Astrocyte of the spinal cord (primary cell): ENCODE measurements around the gene KCNQ1.

ENCODE experiments used
- DNase-seq: peaks from one replicate; pipeline ENCODE4 v3.0.0; 2011; ENCODE audit warnings: low read depth, low spot score
- H3K4me3 ChIP-seq: 2 replicates; pipeline ENCODE4 v1.5.1; 2011; ENCODE audit warnings: low read depth, mild to moderate bottlenecking, low read length, moderate library complexity
- in situ Hi-C: cut with HindIII; loops from 2 replicates; pipeline ENCODE4 v1.10.0; 2017; ENCODE audit warnings: low sequenced_read_pairs
- TF ChIP-seq, protein P1 (sequence below): IDR thresholded peaks from 2 replicates; pipeline ENCODE4 v1.5.1; 2012; ENCODE audit warnings: low read depth, mild to moderate bottlenecking, low read length, inconsistent platforms

KCNQ1 gene

DNA sequence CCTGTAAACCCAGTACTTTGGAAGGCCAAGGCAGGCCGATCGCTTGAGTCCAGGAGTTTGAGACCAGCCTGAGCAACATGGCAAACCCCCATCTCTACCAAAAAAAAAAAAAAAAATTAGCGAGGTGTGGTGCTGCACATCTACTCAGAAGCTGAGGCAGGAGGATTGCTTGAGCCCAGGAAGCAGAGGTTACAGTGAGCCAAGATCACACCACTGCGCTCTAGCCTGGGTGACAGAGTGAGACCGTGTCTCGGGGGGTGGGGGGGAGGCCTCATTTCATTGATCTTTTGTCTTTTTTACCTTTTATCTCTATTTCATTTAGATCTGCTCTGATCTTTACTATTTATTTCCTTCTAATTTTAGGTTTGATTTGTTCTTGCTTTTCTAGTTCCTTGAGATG is 203.1 kb downstream of the KCNQ1 start:
- H3K4me3 ChIP-seq, result no peak overlapping the region
- TF ChIP-seq, protein P1, sequence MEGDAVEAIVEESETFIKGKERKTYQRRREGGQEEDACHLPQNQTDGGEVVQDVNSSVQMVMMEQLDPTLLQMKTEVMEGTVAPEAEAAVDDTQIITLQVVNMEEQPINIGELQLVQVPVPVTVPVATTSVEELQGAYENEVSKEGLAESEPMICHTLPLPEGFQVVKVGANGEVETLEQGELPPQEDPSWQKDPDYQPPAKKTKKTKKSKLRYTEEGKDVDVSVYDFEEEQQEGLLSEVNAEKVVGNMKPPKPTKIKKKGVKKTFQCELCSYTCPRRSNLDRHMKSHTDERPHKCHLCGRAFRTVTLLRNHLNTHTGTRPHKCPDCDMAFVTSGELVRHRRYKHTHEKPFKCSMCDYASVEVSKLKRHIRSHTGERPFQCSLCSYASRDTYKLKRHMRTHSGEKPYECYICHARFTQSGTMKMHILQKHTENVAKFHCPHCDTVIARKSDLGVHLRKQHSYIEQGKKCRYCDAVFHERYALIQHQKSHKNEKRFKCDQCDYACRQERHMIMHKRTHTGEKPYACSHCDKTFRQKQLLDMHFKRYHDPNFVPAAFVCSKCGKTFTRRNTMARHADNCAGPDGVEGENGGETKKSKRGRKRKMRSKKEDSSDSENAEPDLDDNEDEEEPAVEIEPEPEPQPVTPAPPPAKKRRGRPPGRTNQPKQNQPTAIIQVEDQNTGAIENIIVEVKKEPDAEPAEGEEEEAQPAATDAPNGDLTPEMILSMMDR, result no peak
- no peak for DNase-seq
- in situ Hi-C loops, result no loop called here

DNA sequence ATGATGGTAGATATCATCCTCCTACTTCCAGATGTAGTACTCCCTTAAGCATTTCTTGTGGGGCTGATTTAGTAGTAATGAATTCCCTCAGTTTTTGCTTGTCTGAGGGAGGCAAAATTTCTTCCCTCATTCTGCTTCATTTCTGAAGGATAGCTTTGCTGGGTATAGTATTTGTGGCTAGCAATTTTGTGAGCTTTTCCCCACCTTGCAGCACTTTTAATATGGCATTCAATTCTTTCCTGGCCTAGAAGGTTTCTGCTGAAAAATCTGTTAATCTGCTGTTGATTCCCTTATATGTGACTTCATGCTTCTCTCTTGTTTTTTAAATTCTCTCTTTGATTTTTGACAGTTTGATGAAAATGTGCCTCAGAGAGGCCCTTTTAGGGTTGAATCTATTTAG is 204.6 kb downstream of the KCNQ1 start:
- TF ChIP-seq, protein P1, result no peak
- H3K4me3 ChIP-seq, result no peak overlapping the region
- in situ Hi-C loops, result no loop called here
- no peak for DNase-seq

DNA sequence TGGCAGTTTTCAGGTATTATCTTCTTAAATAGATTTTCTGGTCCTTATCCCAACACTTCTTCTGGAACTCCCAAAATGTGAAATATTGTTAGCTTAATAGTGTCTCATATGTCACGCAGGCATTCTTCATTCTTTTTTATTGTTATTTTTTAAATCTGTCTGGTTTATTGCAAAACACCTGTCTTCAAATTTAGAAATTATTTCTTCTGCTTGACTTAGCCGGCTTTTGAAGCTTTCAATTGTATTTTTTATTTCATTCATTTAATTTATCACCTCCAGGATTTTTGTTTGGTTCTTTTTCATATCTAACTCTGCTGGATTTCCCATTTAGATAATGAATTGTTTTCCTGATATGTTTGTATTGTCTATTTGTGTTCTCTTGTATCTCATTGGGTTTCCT is 205.0 kb downstream of the KCNQ1 start:
- H3K4me3 ChIP-seq, result no peak overlapping the region
- no peak for DNase-seq
- in situ Hi-C loops, result no loop called here
- TF ChIP-seq, protein P1, result no peak

DNA sequence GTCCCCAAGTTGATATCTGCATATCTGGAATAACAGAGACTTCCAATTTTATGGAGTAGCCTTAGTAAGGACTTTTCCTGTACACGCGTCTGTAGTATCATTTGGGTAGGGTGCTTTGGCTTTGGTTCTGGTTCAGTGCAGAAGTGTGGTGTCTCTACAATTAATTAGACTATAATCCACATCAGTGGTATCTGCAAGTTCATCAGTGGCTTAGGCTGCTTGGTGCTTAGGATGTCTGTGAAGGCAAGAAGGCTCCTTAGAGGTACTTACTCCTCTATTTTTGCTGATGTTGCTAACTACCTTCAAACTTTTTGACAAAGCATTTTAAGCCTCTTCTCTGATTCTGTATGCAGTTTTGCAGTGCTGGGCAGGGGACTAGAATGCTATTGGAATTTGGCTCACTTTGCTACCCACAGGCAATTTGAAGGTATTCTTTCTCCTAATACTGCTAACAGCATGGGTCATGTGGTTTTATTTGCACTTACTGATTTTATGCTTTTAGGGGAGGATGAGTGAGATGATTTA is 205.6 kb downstream of the KCNQ1 start:
- no peak for DNase-seq
- TF ChIP-seq, protein P1, result no peak
- in situ Hi-C loops, result no loop called here
- no peak overlapping the region for H3K4me3 ChIP-seq

DNA sequence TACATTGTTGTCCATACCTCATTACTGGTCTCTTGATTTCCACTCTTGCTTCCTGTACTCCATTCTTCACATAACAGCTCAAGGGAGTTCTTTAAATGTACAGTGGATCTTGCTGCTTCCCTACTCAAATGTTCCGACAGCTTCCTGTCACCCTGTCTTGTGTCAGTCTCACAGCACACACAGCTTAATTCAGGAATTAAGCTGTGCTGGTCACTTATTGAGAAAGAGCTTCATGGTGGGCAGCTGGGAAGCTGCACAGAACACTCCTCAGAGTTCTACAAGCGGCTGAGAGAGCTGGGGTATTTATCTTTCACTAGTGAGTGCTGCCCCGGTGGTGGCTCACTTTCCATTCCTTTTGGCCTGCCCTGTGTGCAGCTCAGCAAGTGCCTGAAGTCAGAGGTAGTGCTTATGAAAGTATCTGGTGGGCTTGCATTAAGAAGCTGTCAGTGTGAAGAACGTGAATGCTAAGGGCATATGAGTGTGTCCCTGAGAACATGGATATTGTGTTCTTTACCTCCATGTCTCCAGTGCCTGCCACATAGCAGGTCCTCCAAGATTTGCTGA is 206.3 kb downstream of the KCNQ1 start:
- DNase-seq, result no peak
- TF ChIP-seq, protein P1, result no peak
- in situ Hi-C loops, result no loop called here
- no peak overlapping the region for H3K4me3 ChIP-seq

DNA sequence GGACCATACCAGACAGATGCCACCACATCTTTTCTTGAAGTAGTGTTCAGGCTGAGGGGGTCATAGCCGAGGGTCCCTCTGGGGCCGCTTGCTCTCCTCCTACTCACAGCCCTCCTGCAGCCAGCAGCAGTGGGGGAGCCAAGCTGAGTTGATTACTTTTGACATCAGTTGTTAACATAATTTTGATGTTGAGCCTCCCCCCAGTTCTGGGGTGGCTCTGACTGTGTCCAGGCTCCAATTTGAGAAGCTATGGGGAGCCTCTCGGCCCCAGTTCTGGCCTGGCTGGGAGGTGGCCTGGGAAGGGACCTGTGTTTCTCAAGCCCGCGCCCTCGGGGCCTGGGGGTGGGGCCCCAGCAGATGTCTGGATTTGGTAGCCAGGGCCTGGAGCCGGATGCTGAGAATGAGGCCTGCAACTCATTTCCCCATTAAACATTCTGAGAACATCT is 207.0 kb downstream of the KCNQ1 start:
- no peak overlapping the region for H3K4me3 ChIP-seq
- TF ChIP-seq, protein P1, result no peak
- in situ Hi-C loops, result no loop called here
- no peak for DNase-seq
